HCT116 (cell line): ENCODE results near the gene ZNF594. TPM values are rescaled to one million over a fixed set of nuclear protein-coding genes. Genes with fewer than 3 reads are reported as not detected.
"Not testable (repeated sequence)": the region's sequence is repeated elsewhere in the genome, so short reads cannot be mapped to it uniquely, and the experiment has no call there.

Source experiments
- ATAC-seq: fragments of 200-7000 bp; cut with Tn5 transposase; 2 replicates; pipeline ENCODE4 v1.9.1; 2020; ENCODE audit warnings: mild to moderate bottlenecking, moderate library complexity
- BruUV-seq: library from RNA; stranded (reverse); fragments of 400-500 nt; replicated peaks from 2 replicates; lab custom pipeline; 2021; lab: Mats Ljungman, UMichigan
- CTCF ChIA-PET: fragments of 300-600 bp; sonication (Branson Sonifier 250); formaldehyde crosslinking; loops from one replicate; lab custom pipeline; 2021; ENCODE audit warnings: antibody characterized with exemption; lab: Charles Lee
- POLR2A ChIA-PET: fragments of 300-600, 350-600 bp; sonication (Branson Sonifier 250); formaldehyde crosslinking; loops from one replicate; lab custom pipeline; 2021; ENCODE audit warnings: antibody characterized with exemption; lab: Charles Lee
- RAD21 ChIA-PET, 2 experiments: fragments of 300-600 bp; sonication (Branson Sonifier 250); formaldehyde crosslinking; loops; one replicate each; lab custom pipeline; 2023; ENCODE audit warnings: low total read pairs in 2 of 2; ENCODE audit not compliant: uncharacterized antibody in 2 of 2, unreplicated experiment in 2 of 2, low non-redundant PET in 1 of 2; lab: Charles Lee
- DNase-seq: peaks from one replicate; pipeline ENCODE4 v3.0.0-alpha.2; 2010; ENCODE audit warnings: low read depth, low spot score
- H2AFZ ChIP-seq: fragments of 200-600 bp; shearing (Covaris generic), sonication (generic); 2 replicates; pipeline ENCODE4 v1.6.1; 2017; ENCODE audit warnings: low read depth, mixed run types, mixed read lengths, antibody characterized with exemption, low read length; ENCODE audit not compliant: poor library complexity, severe bottlenecking
- H3K27ac ChIP-seq: 2 replicates; pipeline ENCODE4 v1.5.1; 2012; ENCODE audit warnings: low read depth, low read length
- H3K27me3 ChIP-seq: fragments of 200-600 bp; sonication (generic); 2 replicates; pipeline ENCODE4 v1.6.1; 2016; ENCODE audit warnings: mixed run types, low read length, mixed read lengths; ENCODE audit not compliant: insufficient read depth
- H3K36me3 ChIP-seq, 2 experiments: fragments of 200-500 bp in 1 of 2; fragments of 200-600 bp in 1 of 2; sonication (Bioruptor generic) in 1 of 2; sonication (generic) in 1 of 2; 2 replicates each; pipeline versions ENCODE4 v1.5.1 to v1.6.1; 2014 to 2016; ENCODE audit warnings: low read length in 2 of 2, inconsistent platforms in 1 of 2, mixed read lengths in 1 of 2, mixed run types in 1 of 2; ENCODE audit not compliant: insufficient read depth in 2 of 2, control insufficient read depth in 1 of 2
- H3K4me1 ChIP-seq, 2 experiments: fragments of 200-600 bp in 1 of 2; sonication (generic) in 1 of 2; 2 replicates each; pipeline versions ENCODE4 v1.5.1 to v1.6.1; 2012 to 2017; ENCODE audit warnings: low read length in 2 of 2, inconsistent platforms in 1 of 2, mild to moderate bottlenecking in 1 of 2, mixed read lengths in 1 of 2, mixed run types in 1 of 2, moderate library complexity in 1 of 2; ENCODE audit not compliant: insufficient read depth in 2 of 2, control insufficient read depth in 1 of 2
- H3K4me2 ChIP-seq: fragments of 200-600 bp; sonication (generic); 2 replicates; pipeline ENCODE4 v1.6.1; 2017; ENCODE audit warnings: mixed run types, low read length, mixed read lengths
- H3K4me3 ChIP-seq, 2 experiments: fragments of 200-600 bp in 1 of 2; sonication (generic) in 1 of 2; replicated peaks in 1 of 2; 2 replicates each; pipeline ENCODE4 v1.5.1; 2011 to 2016; ENCODE audit warnings: low read length in 2 of 2, control low read depth in 1 of 2, low read depth in 1 of 2, mild to moderate bottlenecking in 1 of 2, mixed read lengths in 1 of 2, mixed run types in 1 of 2
- H3K79me2 ChIP-seq: fragments of 200-600 bp; sonication (generic); 2 replicates; pipeline ENCODE4 v1.6.1; 2017; ENCODE audit warnings: mild to moderate bottlenecking, mixed run types, low read length, moderate library complexity, mixed read lengths; ENCODE audit not compliant: insufficient read depth
- H3K9ac ChIP-seq: fragments of 200-600 bp; sonication (generic); 2 replicates; pipeline ENCODE4 v1.6.1; 2016; ENCODE audit warnings: low read length, mixed read lengths
- H3K9me2 ChIP-seq: fragments of 200-600 bp; sonication (generic), shearing (Covaris generic); 2 replicates; pipeline ENCODE4 v1.6.1; 2017; ENCODE audit warnings: mixed run types, mild to moderate bottlenecking, moderate library complexity; ENCODE audit not compliant: insufficient read depth
- H3K9me3 ChIP-seq, 2 experiments: fragments of 200-500 bp in 1 of 2; fragments of 200-600 bp in 1 of 2; sonication (Bioruptor generic) in 1 of 2; sonication (generic) in 1 of 2; 2 replicates each; pipeline ENCODE4 v1.6.1; 2014 to 2017; ENCODE audit warnings: low read length in 2 of 2, mixed read lengths in 2 of 2, inconsistent platforms in 1 of 2, low read depth in 1 of 2, mild to moderate bottlenecking in 1 of 2, mixed run types in 1 of 2, moderate library complexity in 1 of 2; ENCODE audit not compliant: control insufficient read depth in 1 of 2, insufficient read depth in 1 of 2
- H4K20me1 ChIP-seq: fragments of 200-600 bp; sonication (generic), shearing (Covaris generic); 2 replicates; pipeline ENCODE4 v1.6.1; 2017; ENCODE audit warnings: mixed run types, mild to moderate bottlenecking, moderate library complexity; ENCODE audit not compliant: insufficient read depth
- EZH2phosphoT487 ChIP-seq: fragments of 200-600 bp; IDR thresholded peaks from 2 replicates; pipeline ENCODE4 v1.6.1; 2018; ENCODE audit warnings: antibody characterized with exemption, borderline replicate concordance
- JUND ChIP-seq: IDR thresholded peaks from 2 replicates; pipeline ENCODE4 v1.6.1; 2012
- REST ChIP-seq: IDR thresholded peaks from 2 replicates; pipeline ENCODE4 v1.6.1; 2012; ENCODE audit warnings: low read depth
- SP1 ChIP-seq: IDR thresholded peaks from 2 replicates; pipeline ENCODE4 v1.6.1; 2012; ENCODE audit warnings: low read depth
- intact Hi-C: fragments of 100-400 bp; cut with micrococcal nuclease; formaldehyde crosslinking; loops from 2 replicates; pipeline ENCODE4 v1.10.0; 2022
- total RNA-seq: library from RNA; stranded (reverse); gene quantifications from one replicate; pipeline ENCODE4 v1.2.1, GENCODE V29; 2021; ENCODE audit not compliant: unreplicated experiment
- TF ChIP-seq, protein P1 (sequence below): IDR thresholded peaks from 2 replicates; pipeline ENCODE4 v1.6.1; 2012

The ZNF594 gene
- total RNA-seq, 1 experiment from 2014 or later = 8.3 TPM

GRCh38 chr17:5164436-5164835 is 27.2 kb downstream of the ZNF594 start (continued):
- TF ChIP-seq REST = no peak
- TF ChIP-seq EZH2phosphoT487 = no peak
- no peak for TF ChIP-seq JUND
- TF ChIP-seq SP1 = no peak
- TF ChIP-seq, protein P1, sequence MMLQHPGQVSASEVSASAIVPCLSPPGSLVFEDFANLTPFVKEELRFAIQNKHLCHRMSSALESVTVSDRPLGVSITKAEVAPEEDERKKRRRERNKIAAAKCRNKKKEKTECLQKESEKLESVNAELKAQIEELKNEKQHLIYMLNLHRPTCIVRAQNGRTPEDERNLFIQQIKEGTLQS = no peak

- intact Hi-C loops, H3K9ac ChIP-seq, H4K20me1 ChIP-seq, H3K9me3 ChIP-seq, ATAC-seq, H2AFZ ChIP-seq, H3K27ac ChIP-seq, H3K9me2 ChIP-seq, CTCF ChIA-PET, RAD21 ChIA-PET, BruUV-seq, POLR2A ChIA-PET, H3K36me3 ChIP-seq, H3K4me2 ChIP-seq, H3K4me1 ChIP-seq, H3K79me2 ChIP-seq, DNase-seq, H3K27me3 ChIP-seq, H3K4me3 ChIP-seq: not testable (repeated sequence)
Observed at GRCh38 chr17:5161793-5162192, 29.9 kb downstream of the ZNF594 start.

DNA sequence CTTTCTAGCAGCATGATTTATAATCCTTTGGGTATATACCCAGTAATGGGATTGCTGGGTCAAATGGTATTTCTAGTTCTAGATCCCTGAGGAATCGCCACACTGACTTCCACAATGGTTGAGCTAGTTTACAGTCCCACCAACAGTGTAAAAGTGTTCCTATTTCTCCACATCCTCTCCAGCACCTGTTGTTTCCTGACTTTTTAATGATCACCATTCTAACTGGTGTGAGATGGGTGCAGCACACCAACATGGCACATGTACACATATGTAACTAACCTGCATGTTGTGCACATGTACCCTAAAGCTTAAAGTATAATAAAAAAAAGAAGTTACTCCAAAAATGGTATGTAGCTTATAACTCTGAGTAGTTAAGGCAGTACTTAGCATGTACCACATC is 31.0 kb downstream of the ZNF594 start:
- H3K9me2 ChIP-seq, H3K4me1 ChIP-seq, H3K9ac ChIP-seq, H2AFZ ChIP-seq, ATAC-seq, H4K20me1 ChIP-seq, POLR2A ChIA-PET, H3K27me3 ChIP-seq, DNase-seq, H3K9me3 ChIP-seq, RAD21 ChIA-PET, intact Hi-C loops, H3K4me3 ChIP-seq, H3K27ac ChIP-seq, BruUV-seq, CTCF ChIA-PET, H3K36me3 ChIP-seq, H3K4me2 ChIP-seq, H3K79me2 ChIP-seq: not testable (repeated sequence)

GRCh38 chr17:5146122-5146521 is 45.5 kb downstream of the ZNF594 start:
- H3K27me3 ChIP-seq, H3K4me1 ChIP-seq, H4K20me1 ChIP-seq, H3K27ac ChIP-seq, intact Hi-C loops, DNase-seq, RAD21 ChIA-PET, H2AFZ ChIP-seq, H3K36me3 ChIP-seq, H3K9me2 ChIP-seq, H3K9ac ChIP-seq, ATAC-seq, H3K4me3 ChIP-seq, H3K9me3 ChIP-seq, POLR2A ChIA-PET, H3K4me2 ChIP-seq, CTCF ChIA-PET, H3K79me2 ChIP-seq, BruUV-seq: not testable (repeated sequence)
